ENCODE results near the gene MIF4GD.
"Not testable (repeated sequence)": the region's sequence is repeated elsewhere in the genome, so short reads cannot be mapped to it uniquely, and the experiment has no call there.

The MIF4GD gene

GRCh38 chr17:75288359-75288758 is 17.3 kb upstream of the MIF4GD start:
- DNase-seq: no peak

GRCh38 chr17:75287221-75287620 is 16.2 kb upstream of the MIF4GD start:
- no peak for DNase-seq

GRCh38 chr17:75285123-75285522 is 14.1 kb upstream of the MIF4GD start:
- no peak for DNase-seq

- not testable (repeated sequence) for DNase-seq
Observed at GRCh38 chr17:75280189-75280588, 9.2 kb upstream of the MIF4GD start.

GRCh38 chr17:75277664-75278071 is 6.6 kb upstream of the MIF4GD start:
- DNase-seq: no peak

- no peak for DNase-seq
Observed at GRCh38 chr17:75273977-75274708, 3.1 kb upstream of the MIF4GD start.

GRCh38 chr17:75272848-75273184 is 1.8 kb upstream of the MIF4GD start:
- DNase-seq: no peak

- no peak for DNase-seq
Observed at GRCh38 chr17:75271955-75272847, 1.2 kb upstream of the MIF4GD start.

- DNase-seq: peak; percentile 86
Observed at GRCh38 chr17:75271233-75271954, 363 bp upstream of the MIF4GD start.

GRCh38 chr17:75270218-75270965 is 639 bp downstream of the MIF4GD start:
- peak; percentile 55 for DNase-seq

- DNase-seq: no peak
Observed at GRCh38 chr17:75269844-75270217, 1.2 kb downstream of the MIF4GD start.

- no peak for DNase-seq
Observed at GRCh38 chr17:75267411-75268232, 3.4 kb downstream of the MIF4GD start.

GRCh38 chr17:75267153-75267410 is 3.9 kb downstream of the MIF4GD start:
- DNase-seq: no peak

GRCh38 chr17:75266316-75267152 is 4.5 kb downstream of the MIF4GD start:
- DNase-seq: no peak

- no peak for DNase-seq
Observed at GRCh38 chr17:75265614-75266315, 5.3 kb downstream of the MIF4GD start.

GRCh38 chr17:75263055-75263454 is 8.0 kb downstream of the MIF4GD start:
- no peak for DNase-seq

- DNase-seq: no peak
Observed at GRCh38 chr17:75262112-75262606, 8.9 kb downstream of the MIF4GD start.

- DNase-seq: peak; percentile 93
Observed at GRCh38 chr17:75261336-75262111, 9.5 kb downstream of the MIF4GD start, which contains the start of the genes GGA3 and MRPS7. Gene GGA3 (minus strand): TSS chr17:75261606. CDS start chr17:75261587, 19 bp downstream. Gene MRPS7 (plus strand): TSS chr17:75261879. CDS start chr17:75261901, 22 bp downstream.

- DNase-seq: peak; percentile 32
Observed at GRCh38 chr17:75260641-75261335, 10.2 kb downstream of the MIF4GD start.

Measured in CD4-positive, alpha-beta T cell treated with Interferon gamma for 1 hour (primary cell).